GM23338 (cell line): ENCODE measurements around the gene PPHLN1. TPM values are rescaled to one million over a fixed set of nuclear protein-coding genes. Genes with fewer than 3 reads are reported as not detected.

ENCODE experiments used
- ATAC-seq: fragments of 200-7000 bp; cut with Tn5 transposase; 3 replicates; pipeline ENCODE4 v1.9.1; 2020
- DNase-seq: peaks from one replicate; pipeline ENCODE4 v3.0.0-alpha.2; 2015; ENCODE audit warnings: low spot score
- H2AFZ ChIP-seq: fragments of 200-600 bp; sonication (generic); 2 replicates; pipeline ENCODE4 v1.8.0; 2016; ENCODE audit warnings: antibody characterized with exemption, mild to moderate bottlenecking, moderate library complexity
- H3F3A ChIP-seq: fragments of 200-600 bp; sonication (generic); replicated peaks from 2 replicates; pipeline ENCODE4 v1.8.0; 2017; ENCODE audit warnings: antibody characterized with exemption, mixed run types, low read depth
- H3K27ac ChIP-seq: fragments of 200-600 bp; sonication (generic); 2 replicates; pipeline ENCODE4 v1.6.1; 2016; ENCODE audit warnings: low read depth
- H3K27me3 ChIP-seq: fragments of 200-600 bp; sonication (generic); 2 replicates; pipeline ENCODE4 v1.8.0; 2016; ENCODE audit warnings: mild to moderate bottlenecking, mixed run types, moderate library complexity; ENCODE audit not compliant: insufficient read depth
- H3K36me3 ChIP-seq: fragments of 200-600 bp; sonication (generic); 2 replicates; pipeline ENCODE4 v1.8.0; 2016; ENCODE audit warnings: mild to moderate bottlenecking; ENCODE audit not compliant: insufficient read depth
- H3K4me1 ChIP-seq: fragments of 200-600 bp; sonication (generic); 2 replicates; pipeline ENCODE4 v1.8.0; 2016; ENCODE audit warnings: mild to moderate bottlenecking, moderate library complexity; ENCODE audit not compliant: insufficient read depth
- H3K4me2 ChIP-seq: fragments of 200-600 bp; sonication (generic); 2 replicates; pipeline ENCODE4 v1.7.1; 2017; ENCODE audit warnings: mixed run types
- H3K4me3 ChIP-seq: fragments of 200-600 bp; sonication (generic); 2 replicates; pipeline ENCODE4 v1.6.1; 2016; ENCODE audit warnings: mixed run types
- H3K79me2 ChIP-seq: fragments of 200-600 bp; sonication (generic); replicated peaks from 2 replicates; pipeline ENCODE4 v1.8.0; 2017; ENCODE audit warnings: mild to moderate bottlenecking; ENCODE audit not compliant: insufficient read depth
- H3K9me2 ChIP-seq: fragments of 200-600 bp; sonication (generic); 2 replicates; pipeline ENCODE4 v1.8.0; 2017; ENCODE audit not compliant: insufficient read depth
- H4K20me1 ChIP-seq: fragments of 200-600 bp; sonication (generic); replicated peaks from 2 replicates; pipeline ENCODE4 v1.8.0; 2017; ENCODE audit warnings: mild to moderate bottlenecking; ENCODE audit not compliant: insufficient read depth
- H3K27ac Mint-ChIP-seq: 2 replicates; pipeline ENCODE4 v1.8.0; 2020; ENCODE audit warnings: inconsistent platforms, mild to moderate bottlenecking, moderate library complexity, mixed read lengths
- H3K27me3 Mint-ChIP-seq: 3 replicates; pipeline ENCODE4 v1.8.0; 2022; ENCODE audit warnings: low read depth, mild to moderate bottlenecking, moderate library complexity, mixed read lengths, inconsistent platforms; ENCODE audit not compliant: insufficient read depth, poor library complexity
- H3K36me3 Mint-ChIP-seq: 3 replicates; pipeline ENCODE4 v1.8.0; 2021; ENCODE audit warnings: low read depth, mild to moderate bottlenecking, inconsistent platforms, moderate library complexity, mixed read lengths
- H3K4me1 Mint-ChIP-seq: 3 replicates; pipeline ENCODE4 v1.8.0; 2020; ENCODE audit warnings: mild to moderate bottlenecking, inconsistent platforms, mixed read lengths
- H3K4me3 Mint-ChIP-seq: 3 replicates; pipeline ENCODE4 v1.8.0; 2021; ENCODE audit warnings: moderate library complexity, mild to moderate bottlenecking, inconsistent platforms, mixed read lengths
- H3K9me3 Mint-ChIP-seq: 3 replicates; pipeline ENCODE4 v1.8.0; 2020; ENCODE audit warnings: moderate library complexity, mild to moderate bottlenecking, inconsistent platforms, mixed read lengths
- CTCF ChIP-seq, 2 experiments: fragments of 200-600 bp in 1 of 2; sonication (generic) in 1 of 2; conservative IDR thresholded peaks; 2 replicates each; pipeline versions ENCODE4 v1.5.1 to v1.6.1; 2016 to 2017; ENCODE audit warnings: antibody characterized with exemption in 2 of 2, low read depth in 2 of 2, mild to moderate bottlenecking in 2 of 2, moderate library complexity in 1 of 2
- EZH2 ChIP-seq: fragments of 200-600 bp; sonication (generic); IDR thresholded peaks from one replicate; pipeline ENCODE4 v1.8.0; 2017; ENCODE audit warnings: antibody characterized with exemption, mild to moderate bottlenecking, low read depth; ENCODE audit not compliant: unreplicated experiment
- EZH2phosphoT487 ChIP-seq: fragments of 200-600 bp; sonication (generic); IDR thresholded peaks from one replicate; pipeline ENCODE4 v1.8.1; 2018; ENCODE audit warnings: antibody characterized with exemption; ENCODE audit not compliant: unreplicated experiment
- JUNB ChIP-seq: IDR thresholded peaks from one replicate; pipeline ENCODE4 v1.6.1; 2016; ENCODE audit warnings: antibody characterized with exemption; ENCODE audit not compliant: unreplicated experiment
- NANOG ChIP-seq: IDR thresholded peaks from 2 replicates; pipeline ENCODE4 v1.6.1; 2016; ENCODE audit warnings: antibody characterized with exemption, borderline replicate concordance
- POLR2AphosphoS5 ChIP-seq: IDR thresholded peaks from 2 replicates; pipeline ENCODE4 v1.6.1; 2016; ENCODE audit warnings: antibody characterized with exemption, low read depth
- STAT1 ChIP-seq: IDR thresholded peaks from one replicate; pipeline ENCODE4 v1.6.1; 2016; ENCODE audit warnings: antibody characterized with exemption; ENCODE audit not compliant: unreplicated experiment
- ZNF114 ChIP-seq: fragments of 250-450 bp; sonication (Bioruptor Pico); IDR thresholded peaks from 2 replicates; pipeline ENCODE4 v1.5.0; 2020; ENCODE audit warnings: mild to moderate bottlenecking, moderate library complexity
- ZNF331 ChIP-seq: fragments of 250-450 bp; sonication (Bioruptor Pico); IDR thresholded peaks from 2 replicates; pipeline ENCODE4 v1.5.0; 2020; ENCODE audit warnings: low read depth, mild to moderate bottlenecking, moderate library complexity
- ZNF462 ChIP-seq: fragments of 250-450 bp; sonication (Bioruptor Pico); IDR thresholded peaks from 2 replicates; pipeline ENCODE4 v1.5.0; 2020; ENCODE audit warnings: mild to moderate bottlenecking, moderate library complexity
- polyA plus RNA-seq: library from polyadenylated mRNA; unstranded; fragments of >200 nt; fragmentation: Nextera tagmentation; extraction: Ambion mirVana; gene quantifications from 2 replicates; pipeline ENCODE4 v1.2.1, GENCODE V29; 2016
- total RNA-seq: library from RNA; depleted of rRNA; stranded (reverse); fragments of >200 nt; shearing (Covaris generic); gene quantifications from 2 replicates; pipeline ENCODE4 v1.2.3, GENCODE V29; 2014
- TF ChIP-seq, protein P1 (sequence below): IDR thresholded peaks from one replicate; pipeline ENCODE4 v1.6.1; 2018; ENCODE audit warnings: antibody characterized with exemption; ENCODE audit not compliant: unreplicated experiment

PPHLN1 gene
- total and polyA plus RNA-seq, 2 experiments from 2014 or later: 93.0 to 103 TPM

GRCh38 chr12:42315108-42315507 is 10.9 kb upstream of the PPHLN1 start:
- no peaks in the 10 kb centered on the region for H3K9me2 ChIP-seq
- TF ChIP-seq ZNF331: no peak
- TF ChIP-seq ZNF462: no peak
- TF ChIP-seq NANOG: no peak
- TF ChIP-seq, protein P1, sequence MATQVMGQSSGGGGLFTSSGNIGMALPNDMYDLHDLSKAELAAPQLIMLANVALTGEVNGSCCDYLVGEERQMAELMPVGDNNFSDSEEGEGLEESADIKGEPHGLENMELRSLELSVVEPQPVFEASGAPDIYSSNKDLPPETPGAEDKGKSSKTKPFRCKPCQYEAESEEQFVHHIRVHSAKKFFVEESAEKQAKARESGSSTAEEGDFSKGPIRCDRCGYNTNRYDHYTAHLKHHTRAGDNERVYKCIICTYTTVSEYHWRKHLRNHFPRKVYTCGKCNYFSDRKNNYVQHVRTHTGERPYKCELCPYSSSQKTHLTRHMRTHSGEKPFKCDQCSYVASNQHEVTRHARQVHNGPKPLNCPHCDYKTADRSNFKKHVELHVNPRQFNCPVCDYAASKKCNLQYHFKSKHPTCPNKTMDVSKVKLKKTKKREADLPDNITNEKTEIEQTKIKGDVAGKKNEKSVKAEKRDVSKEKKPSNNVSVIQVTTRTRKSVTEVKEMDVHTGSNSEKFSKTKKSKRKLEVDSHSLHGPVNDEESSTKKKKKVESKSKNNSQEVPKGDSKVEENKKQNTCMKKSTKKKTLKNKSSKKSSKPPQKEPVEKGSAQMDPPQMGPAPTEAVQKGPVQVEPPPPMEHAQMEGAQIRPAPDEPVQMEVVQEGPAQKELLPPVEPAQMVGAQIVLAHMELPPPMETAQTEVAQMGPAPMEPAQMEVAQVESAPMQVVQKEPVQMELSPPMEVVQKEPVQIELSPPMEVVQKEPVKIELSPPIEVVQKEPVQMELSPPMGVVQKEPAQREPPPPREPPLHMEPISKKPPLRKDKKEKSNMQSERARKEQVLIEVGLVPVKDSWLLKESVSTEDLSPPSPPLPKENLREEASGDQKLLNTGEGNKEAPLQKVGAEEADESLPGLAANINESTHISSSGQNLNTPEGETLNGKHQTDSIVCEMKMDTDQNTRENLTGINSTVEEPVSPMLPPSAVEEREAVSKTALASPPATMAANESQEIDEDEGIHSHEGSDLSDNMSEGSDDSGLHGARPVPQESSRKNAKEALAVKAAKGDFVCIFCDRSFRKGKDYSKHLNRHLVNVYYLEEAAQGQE: no peak
- no peak for TF ChIP-seq CTCF (conservative IDR thresholded peaks at IDR 0.05; ENCODE audit: low read depth in 2 of 2)
- TF ChIP-seq EZH2: no peak
- TF ChIP-seq EZH2phosphoT487: no peak
- TF ChIP-seq POLR2AphosphoS5: no peak
- no peak for TF ChIP-seq JUNB
- no peak for TF ChIP-seq ZNF114
- no peak for TF ChIP-seq STAT1
- no peak overlapping the region for H3K4me3 Mint-ChIP-seq
- no peaks in the 10 kb centered on the region; the same call in 2 of the 3 replicates for H3K9me3 Mint-ChIP-seq
- H3K27ac ChIP-seq: no peak overlapping the region
- peaks cover 6% of the 10 kb centered on the region; the same call in 1 of the 2 replicates for H4K20me1 ChIP-seq
- H3K27me3 ChIP-seq: no peaks in the 10 kb centered on the region
- H3K36me3 ChIP-seq: no peaks in the 10 kb centered on the region; the same call in 1 of the 2 replicates
- no peak overlapping the region for H3K27ac Mint-ChIP-seq
- H3K36me3 Mint-ChIP-seq: peaks cover 5% of the 10 kb centered on the region; the same call in 2 of the 3 replicates
- no peak overlapping the region for H3K4me3 ChIP-seq
- H3K4me1 Mint-ChIP-seq: no peaks in the 10 kb centered on the region
- ATAC-seq (no peak), DNase-seq (no peak)
- no peak overlapping the region for H3K4me2 ChIP-seq
- no peaks in the 10 kb centered on the region for H3F3A ChIP-seq
- no peaks in the 10 kb centered on the region for H3K27me3 Mint-ChIP-seq
- no peaks in the 10 kb centered on the region for H3K79me2 ChIP-seq
- H3K4me1 ChIP-seq: no peaks in the 10 kb centered on the region
- H2AFZ ChIP-seq: no peak overlapping the region
